Measurements from ENCODE around the gene STAMBP.

STAMBP gene

DNA sequence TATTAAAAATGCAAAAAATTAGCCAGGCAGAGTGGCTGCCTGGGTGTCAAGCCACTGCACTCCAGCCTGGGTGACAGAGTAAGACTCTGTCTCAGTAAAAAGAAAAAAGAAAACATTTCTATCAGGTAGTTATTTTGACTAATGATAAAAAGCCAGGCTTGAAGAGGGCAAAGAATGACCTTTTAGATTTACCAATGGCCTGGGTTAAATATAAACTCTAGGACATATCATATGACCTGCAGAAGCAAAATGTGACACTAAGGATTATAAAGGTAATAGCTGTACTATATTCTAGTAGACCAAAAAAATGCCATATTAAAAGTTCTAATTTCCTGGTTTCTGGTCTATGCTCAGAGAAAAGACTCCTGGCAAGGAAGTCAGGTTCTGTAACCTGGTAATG, 16.1 kb upstream of the STAMBP start:
- no peak overlapping the region for H3K4me3 ChIP-seq (ENCODE audit: low read depth, low read length)
- TF ChIP-seq POLR2A (IDR thresholded peaks at IDR 0.05; ENCODE audit: extremely low read depth, insufficient read length): no peak
- no peak for TF ChIP-seq MYC (IDR thresholded peaks at IDR 0.05; ENCODE audit: low read depth, low read length)
- no peak for TF ChIP-seq CTCF (IDR thresholded peaks at IDR 0.05; ENCODE audit: low read depth, low read length)
- TF ChIP-seq, protein P1, sequence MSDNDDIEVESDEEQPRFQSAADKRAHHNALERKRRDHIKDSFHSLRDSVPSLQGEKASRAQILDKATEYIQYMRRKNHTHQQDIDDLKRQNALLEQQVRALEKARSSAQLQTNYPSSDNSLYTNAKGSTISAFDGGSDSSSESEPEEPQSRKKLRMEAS (IDR thresholded peaks at IDR 0.05; ENCODE audit: low read depth, low read length): no peak
- no peak for DNase-seq (ENCODE audit: low read depth)

- H3K4me3 ChIP-seq (ENCODE audit: low read depth, low read length): no peak overlapping the region
- TF ChIP-seq, protein P1 (IDR thresholded peaks at IDR 0.05; ENCODE audit: low read depth, low read length): no peak
- no peak for TF ChIP-seq MYC (IDR thresholded peaks at IDR 0.05; ENCODE audit: low read depth, low read length)
- TF ChIP-seq CTCF (IDR thresholded peaks at IDR 0.05; ENCODE audit: low read depth, low read length): no peak
- TF ChIP-seq POLR2A (IDR thresholded peaks at IDR 0.05; ENCODE audit: extremely low read depth, insufficient read length): no peak
- DNase-seq (ENCODE audit: low read depth): no peak
Observed at GRCh38 chr2:73818296-73818695, 10.5 kb upstream of the STAMBP start.

DNA sequence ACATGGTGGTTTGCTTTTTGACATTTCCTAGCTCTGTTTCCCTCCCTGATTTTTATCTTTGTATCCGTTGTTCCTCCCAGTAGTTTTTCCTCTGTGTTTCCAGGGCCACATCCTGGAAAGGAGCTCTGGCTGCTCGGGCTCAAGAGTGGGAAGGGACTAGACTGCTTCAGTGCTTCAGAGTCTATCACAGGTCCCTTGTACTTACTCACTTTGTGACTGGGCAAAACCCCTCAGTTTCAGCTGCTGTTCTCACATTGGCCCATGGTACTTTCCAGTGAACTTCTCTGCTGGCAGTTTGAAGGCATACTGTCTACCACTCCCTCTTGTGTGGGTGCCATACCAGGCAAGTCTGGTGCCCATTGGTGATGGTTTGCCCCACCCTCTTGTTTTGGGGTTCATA, 7.5 kb upstream of the STAMBP start:
- no peak overlapping the region for H3K4me3 ChIP-seq (ENCODE audit: low read depth, low read length)
- DNase-seq (ENCODE audit: low read depth): no peak
- TF ChIP-seq POLR2A (IDR thresholded peaks at IDR 0.05; ENCODE audit: extremely low read depth, insufficient read length): no peak
- TF ChIP-seq MYC (IDR thresholded peaks at IDR 0.05; ENCODE audit: low read depth, low read length): no peak
- TF ChIP-seq CTCF (IDR thresholded peaks at IDR 0.05; ENCODE audit: low read depth, low read length): no peak

DNA sequence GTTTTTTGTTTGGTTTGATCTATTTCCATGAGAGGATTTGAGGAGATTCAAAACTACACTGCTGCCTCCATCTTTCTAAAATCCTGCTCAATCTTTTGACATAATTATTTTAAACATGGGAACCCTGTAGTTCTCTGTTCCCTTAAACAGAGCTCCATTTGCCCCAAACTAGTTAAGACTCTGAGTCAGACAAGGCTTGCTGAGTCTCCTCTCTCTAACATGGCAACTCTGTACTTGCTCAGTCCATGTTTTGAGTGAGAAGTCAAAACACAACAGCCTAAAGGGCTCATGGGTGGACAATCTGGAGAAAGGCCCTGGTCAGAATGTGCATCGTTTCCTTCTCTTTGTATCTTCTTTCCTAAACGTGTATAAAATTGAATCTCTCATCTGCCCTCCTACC, 7.1 kb upstream of the STAMBP start:
- no peak overlapping the region for H3K4me3 ChIP-seq (ENCODE audit: low read depth, low read length)
- TF ChIP-seq MYC (IDR thresholded peaks at IDR 0.05; ENCODE audit: low read depth, low read length): no peak
- TF ChIP-seq CTCF (IDR thresholded peaks at IDR 0.05; ENCODE audit: low read depth, low read length): no peak
- TF ChIP-seq POLR2A (IDR thresholded peaks at IDR 0.05; ENCODE audit: extremely low read depth, insufficient read length): no peak
- TF ChIP-seq, protein P1 (IDR thresholded peaks at IDR 0.05; ENCODE audit: low read depth, low read length): no peak
- DNase-seq (ENCODE audit: low read depth): no peak

DNA sequence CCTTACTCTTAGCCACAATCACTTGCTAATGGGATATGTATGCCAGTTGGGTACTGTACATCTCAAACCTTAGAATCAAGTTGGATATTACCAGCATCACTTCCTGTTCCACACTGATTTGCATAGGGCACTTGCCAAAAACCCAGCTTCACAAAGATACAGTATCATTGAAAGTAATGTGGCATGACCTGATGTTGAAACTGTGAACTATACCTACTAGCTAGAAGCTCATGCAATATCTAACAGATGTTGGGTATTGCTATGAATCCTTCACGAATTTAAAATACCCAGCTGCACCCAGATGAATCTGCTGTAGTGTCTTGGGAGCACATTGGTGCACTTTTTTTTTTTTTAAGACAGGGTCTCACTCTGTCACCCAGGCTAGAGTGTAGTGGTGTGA, 6.5 kb upstream of the STAMBP start:
- DNase-seq (ENCODE audit: low read depth): no peak
- no peak for TF ChIP-seq MYC (IDR thresholded peaks at IDR 0.05; ENCODE audit: low read depth, low read length)
- TF ChIP-seq POLR2A (IDR thresholded peaks at IDR 0.05; ENCODE audit: extremely low read depth, insufficient read length): no peak
- TF ChIP-seq, protein P1 (IDR thresholded peaks at IDR 0.05; ENCODE audit: low read depth, low read length): no peak
- TF ChIP-seq CTCF (IDR thresholded peaks at IDR 0.05; ENCODE audit: low read depth, low read length): no peak
- H3K4me3 ChIP-seq (ENCODE audit: low read depth, low read length): no peak overlapping the region

GRCh38 chr2:73822991-73823390, 5.8 kb upstream of the STAMBP start:
- H3K4me3 ChIP-seq (ENCODE audit: low read depth, low read length): no peak overlapping the region
- DNase-seq (ENCODE audit: low read depth): no peak
- TF ChIP-seq CTCF (IDR thresholded peaks at IDR 0.05; ENCODE audit: low read depth, low read length) (no peak), POLR2A (IDR thresholded peaks at IDR 0.05; ENCODE audit: extremely low read depth, insufficient read length) (no peak), MYC (IDR thresholded peaks at IDR 0.05; ENCODE audit: low read depth, low read length) (no peak)
- TF ChIP-seq, protein P1 (IDR thresholded peaks at IDR 0.05; ENCODE audit: low read depth, low read length): no peak

Data from NB4 (cell line).